Mucosa of descending colon (tissue), 3 donors: Measurements from ENCODE around the gene SIN3B. TPM values are rescaled to one million over a fixed set of nuclear protein-coding genes. Genes with fewer than 3 reads are reported as not detected.
A peak's percentile ranks its signal among the peaks of the same experiment; 100 is the strongest.

Source experiments
- ATAC-seq: fragments of 200-7000 bp; cut with Tn5 transposase; one replicate; pipeline ENCODE4 v1.9.1; 2020; ENCODE audit warnings: mild to moderate bottlenecking, moderate library complexity
- DNase-seq, 3 donors: peaks; one replicate each; pipeline ENCODE4 v3.0.0-alpha.2; 2020
- H3K36me3 ChIP-seq: fragments of 200-600 bp; one replicate; pipeline ENCODE4 v1.8.0; 2021; ENCODE audit warnings: low read depth, mild to moderate bottlenecking
- H3K4me1 ChIP-seq: fragments of 200-600 bp; one replicate; pipeline ENCODE4 v1.8.0; 2021; ENCODE audit warnings: low read depth, mild to moderate bottlenecking
- H3K4me3 ChIP-seq: fragments of 200-600 bp; one replicate; pipeline ENCODE4 v1.8.0; 2021; ENCODE audit warnings: mild to moderate bottlenecking
- H3K9me3 ChIP-seq: fragments of 200-600 bp; one replicate; pipeline ENCODE4 v1.8.0; 2021; ENCODE audit warnings: mild to moderate bottlenecking
- CTCF ChIP-seq: fragments of 200-600 bp; IDR thresholded peaks from one replicate; pipeline ENCODE4 v1.8.0; 2022; ENCODE audit warnings: antibody characterized with exemption, mild to moderate bottlenecking
- intact Hi-C, 2 donors: fragments of 100-400 bp; cut with DNase I in 1 of 2; cut with micrococcal nuclease in 1 of 2; formaldehyde crosslinking; loops; one replicate each; pipeline versions ENCODE4 v1.11.0 to v1.11.1; 2022; cut with DNase I, micrococcal nuclease
- total RNA-seq, 3 donors: library from RNA; stranded (reverse); fragmentation: NEBNext Ultra II Directional in 2 of 3; extraction: Animal tissue kit (Norgen Biotek cat#: 25700) in 2 of 3; gene quantifications; one replicate each; pipeline versions ENCODE4 v1.2.1 to v1.2.4, GENCODE V29; 2021 to 2023
- donor health status: DM: no; HTN: no; CAD: no; lungs with moderate emphysema.
- donor health status: DM: no; HTN: no; CAD: no.
- donor health status: DM: no; HTN: yes; CAD: no.

SIN3B gene
- total RNA-seq, 3 donors from 2014 or later = 30.7 to 56.6 (median 38.9) TPM

GRCh38 chr19:16883522-16883921 lies 54.3 kb downstream of the SIN3B start:
- TF ChIP-seq CTCF = no peak
- Histone ChIP-seq H3K4me3 (no peak overlapping the region), H3K4me1 (no peaks in the 10 kb centered on the region), H3K36me3 (no peaks in the 10 kb centered on the region), H3K9me3 (peaks cover 31% of the 10 kb centered on the region)
- no peak for DNase-seq
- ATAC-seq = no peak
- intact Hi-C loops = no loop called here

GRCh38 chr19:16885166-16885565 lies 56.0 kb downstream of the SIN3B start:
- Histone ChIP-seq H3K36me3 (no peaks in the 10 kb centered on the region), H3K4me3 (no peak overlapping the region), H3K9me3 (peaks cover 31% of the 10 kb centered on the region), H3K4me1 (no peaks in the 10 kb centered on the region)
- no peak for ATAC-seq
- intact Hi-C loops = no loop called here
- DNase-seq = no peak
- TF ChIP-seq CTCF = no peak

- peak; percentile 41 for ATAC-seq
- no peaks in the 10 kb centered on the region for H3K36me3 ChIP-seq
- H3K4me1 ChIP-seq = no peaks in the 10 kb centered on the region
- peaks cover 20% of the 10 kb centered on the region for H3K9me3 ChIP-seq
- TF ChIP-seq CTCF = no peak
- no peak for DNase-seq
- H3K4me3 ChIP-seq = no peak overlapping the region
- intact Hi-C loops = no loop called here
Measured at GRCh38 chr19:16886305-16886880, 57.2 kb downstream of the SIN3B start.

- H3K4me1 ChIP-seq = no peaks in the 10 kb centered on the region
- no peak for TF ChIP-seq CTCF
- intact Hi-C loops = no loop called here
- H3K4me3 ChIP-seq = no peak overlapping the region
- ATAC-seq (no peak), DNase-seq (peak in 1 of 3 donors; percentile 35)
- H3K36me3 ChIP-seq = no peaks in the 10 kb centered on the region
- H3K9me3 ChIP-seq = peaks cover 8% of the 10 kb centered on the region
Measured at GRCh38 chr19:16887353-16888265, 58.4 kb downstream of the SIN3B start.

GRCh38 chr19:16888629-16889365 lies 59.6 kb downstream of the SIN3B start, which contains the start of gene F2RL3:
F2RL3 (plus strand) TSS chr19:16888999; CDS start chr19:16889190, 191 bp downstream.
- Histone ChIP-seq H3K4me1 (no peaks in the 10 kb centered on the region), H3K36me3 (no peaks in the 10 kb centered on the region), H3K9me3 (no peaks in the 10 kb centered on the region), H3K4me3 (no peak within 1 kb of the TSS)
- DNase-seq (peak; percentile 54 to 73 (median 71)), ATAC-seq (peak; percentile 54)
- intact Hi-C loops = no loop called here
- TF ChIP-seq CTCF = no peak
